GM23338 (cell line): ENCODE measurements around the gene TRAF2. TPM values are rescaled to one million over a fixed set of nuclear protein-coding genes. Genes with fewer than 3 reads are reported as not detected.
A peak's percentile ranks its signal among the peaks of the same experiment; 100 is the strongest.

Source experiments
- ATAC-seq: fragments of 200-7000 bp; cut with Tn5 transposase; 3 replicates; pipeline ENCODE4 v1.9.1; 2020
- DNase-seq: peaks from one replicate; pipeline ENCODE4 v3.0.0-alpha.2; 2015; ENCODE audit warnings: low spot score
- H2AFZ ChIP-seq: fragments of 200-600 bp; sonication (generic); 2 replicates; pipeline ENCODE4 v1.8.0; 2016; ENCODE audit warnings: antibody characterized with exemption, mild to moderate bottlenecking, moderate library complexity
- H3F3A ChIP-seq: fragments of 200-600 bp; sonication (generic); replicated peaks from 2 replicates; pipeline ENCODE4 v1.8.0; 2017; ENCODE audit warnings: antibody characterized with exemption, mixed run types, low read depth
- H3K27ac ChIP-seq: fragments of 200-600 bp; sonication (generic); 2 replicates; pipeline ENCODE4 v1.6.1; 2016; ENCODE audit warnings: low read depth
- H3K27me3 ChIP-seq: fragments of 200-600 bp; sonication (generic); 2 replicates; pipeline ENCODE4 v1.8.0; 2016; ENCODE audit warnings: mild to moderate bottlenecking, mixed run types, moderate library complexity; ENCODE audit not compliant: insufficient read depth
- H3K36me3 ChIP-seq: fragments of 200-600 bp; sonication (generic); 2 replicates; pipeline ENCODE4 v1.8.0; 2016; ENCODE audit warnings: mild to moderate bottlenecking; ENCODE audit not compliant: insufficient read depth
- H3K4me1 ChIP-seq: fragments of 200-600 bp; sonication (generic); 2 replicates; pipeline ENCODE4 v1.8.0; 2016; ENCODE audit warnings: mild to moderate bottlenecking, moderate library complexity; ENCODE audit not compliant: insufficient read depth
- H3K4me2 ChIP-seq: fragments of 200-600 bp; sonication (generic); 2 replicates; pipeline ENCODE4 v1.7.1; 2017; ENCODE audit warnings: mixed run types
- H3K4me3 ChIP-seq: fragments of 200-600 bp; sonication (generic); 2 replicates; pipeline ENCODE4 v1.6.1; 2016; ENCODE audit warnings: mixed run types
- H3K79me2 ChIP-seq: fragments of 200-600 bp; sonication (generic); replicated peaks from 2 replicates; pipeline ENCODE4 v1.8.0; 2017; ENCODE audit warnings: mild to moderate bottlenecking; ENCODE audit not compliant: insufficient read depth
- H3K9me2 ChIP-seq: fragments of 200-600 bp; sonication (generic); 2 replicates; pipeline ENCODE4 v1.8.0; 2017; ENCODE audit not compliant: insufficient read depth
- H4K20me1 ChIP-seq: fragments of 200-600 bp; sonication (generic); replicated peaks from 2 replicates; pipeline ENCODE4 v1.8.0; 2017; ENCODE audit warnings: mild to moderate bottlenecking; ENCODE audit not compliant: insufficient read depth
- H3K27ac Mint-ChIP-seq: 2 replicates; pipeline ENCODE4 v1.8.0; 2020; ENCODE audit warnings: inconsistent platforms, mild to moderate bottlenecking, moderate library complexity, mixed read lengths
- H3K27me3 Mint-ChIP-seq: 3 replicates; pipeline ENCODE4 v1.8.0; 2022; ENCODE audit warnings: low read depth, mild to moderate bottlenecking, moderate library complexity, mixed read lengths, inconsistent platforms; ENCODE audit not compliant: insufficient read depth, poor library complexity
- H3K36me3 Mint-ChIP-seq: 3 replicates; pipeline ENCODE4 v1.8.0; 2021; ENCODE audit warnings: low read depth, mild to moderate bottlenecking, inconsistent platforms, moderate library complexity, mixed read lengths
- H3K4me1 Mint-ChIP-seq: 3 replicates; pipeline ENCODE4 v1.8.0; 2020; ENCODE audit warnings: mild to moderate bottlenecking, inconsistent platforms, mixed read lengths
- H3K4me3 Mint-ChIP-seq: 3 replicates; pipeline ENCODE4 v1.8.0; 2021; ENCODE audit warnings: moderate library complexity, mild to moderate bottlenecking, inconsistent platforms, mixed read lengths
- H3K9me3 Mint-ChIP-seq: 3 replicates; pipeline ENCODE4 v1.8.0; 2020; ENCODE audit warnings: moderate library complexity, mild to moderate bottlenecking, inconsistent platforms, mixed read lengths
- CREB1 ChIP-seq: fragments of 250-450 bp; sonication (Bioruptor Pico); IDR thresholded peaks from 2 replicates; pipeline ENCODE4 v1.5.0; 2020; ENCODE audit warnings: low read depth, mild to moderate bottlenecking, moderate library complexity
- CTCF ChIP-seq, 2 experiments: fragments of 200-600 bp in 1 of 2; sonication (generic) in 1 of 2; conservative IDR thresholded peaks; 2 replicates each; pipeline versions ENCODE4 v1.5.1 to v1.6.1; 2016 to 2017; ENCODE audit warnings: antibody characterized with exemption in 2 of 2, low read depth in 2 of 2, mild to moderate bottlenecking in 2 of 2, moderate library complexity in 1 of 2
- EZH2 ChIP-seq: fragments of 200-600 bp; sonication (generic); IDR thresholded peaks from one replicate; pipeline ENCODE4 v1.8.0; 2017; ENCODE audit warnings: antibody characterized with exemption, mild to moderate bottlenecking, low read depth; ENCODE audit not compliant: unreplicated experiment
- EZH2phosphoT487 ChIP-seq: fragments of 200-600 bp; sonication (generic); IDR thresholded peaks from one replicate; pipeline ENCODE4 v1.8.1; 2018; ENCODE audit warnings: antibody characterized with exemption; ENCODE audit not compliant: unreplicated experiment
- JUNB ChIP-seq: IDR thresholded peaks from one replicate; pipeline ENCODE4 v1.6.1; 2016; ENCODE audit warnings: antibody characterized with exemption; ENCODE audit not compliant: unreplicated experiment
- NANOG ChIP-seq: IDR thresholded peaks from 2 replicates; pipeline ENCODE4 v1.6.1; 2016; ENCODE audit warnings: antibody characterized with exemption, borderline replicate concordance
- POLR2AphosphoS5 ChIP-seq: IDR thresholded peaks from 2 replicates; pipeline ENCODE4 v1.6.1; 2016; ENCODE audit warnings: antibody characterized with exemption, low read depth
- STAT1 ChIP-seq: IDR thresholded peaks from one replicate; pipeline ENCODE4 v1.6.1; 2016; ENCODE audit warnings: antibody characterized with exemption; ENCODE audit not compliant: unreplicated experiment
- ZNF114 ChIP-seq: fragments of 250-450 bp; sonication (Bioruptor Pico); IDR thresholded peaks from 2 replicates; pipeline ENCODE4 v1.5.0; 2020; ENCODE audit warnings: mild to moderate bottlenecking, moderate library complexity
- ZNF331 ChIP-seq: fragments of 250-450 bp; sonication (Bioruptor Pico); IDR thresholded peaks from 2 replicates; pipeline ENCODE4 v1.5.0; 2020; ENCODE audit warnings: low read depth, mild to moderate bottlenecking, moderate library complexity
- polyA plus RNA-seq: library from polyadenylated mRNA; unstranded; fragments of >200 nt; fragmentation: Nextera tagmentation; extraction: Ambion mirVana; gene quantifications from 2 replicates; pipeline ENCODE4 v1.2.1, GENCODE V29; 2016
- total RNA-seq: library from RNA; depleted of rRNA; stranded (reverse); fragments of >200 nt; shearing (Covaris generic); gene quantifications from 2 replicates; pipeline ENCODE4 v1.2.3, GENCODE V29; 2014
- TF ChIP-seq, protein P1 (sequence below): fragments of 250-450 bp; sonication (Bioruptor Pico); IDR thresholded peaks from 2 replicates; pipeline ENCODE4 v1.5.0; 2020; ENCODE audit warnings: mild to moderate bottlenecking, moderate library complexity
- TF ChIP-seq, protein P2 (sequence below): IDR thresholded peaks from 2 replicates; pipeline ENCODE4 v1.6.1; 2016; ENCODE audit warnings: antibody characterized with exemption
- TF ChIP-seq, protein P3 (sequence below): IDR thresholded peaks from one replicate; pipeline ENCODE4 v1.6.1; 2018; ENCODE audit warnings: antibody characterized with exemption; ENCODE audit not compliant: unreplicated experiment

The TRAF2 gene
- total and polyA plus RNA-seq, 2 experiments from 2014 or later: 25.4 to 39.9 TPM

DNA sequence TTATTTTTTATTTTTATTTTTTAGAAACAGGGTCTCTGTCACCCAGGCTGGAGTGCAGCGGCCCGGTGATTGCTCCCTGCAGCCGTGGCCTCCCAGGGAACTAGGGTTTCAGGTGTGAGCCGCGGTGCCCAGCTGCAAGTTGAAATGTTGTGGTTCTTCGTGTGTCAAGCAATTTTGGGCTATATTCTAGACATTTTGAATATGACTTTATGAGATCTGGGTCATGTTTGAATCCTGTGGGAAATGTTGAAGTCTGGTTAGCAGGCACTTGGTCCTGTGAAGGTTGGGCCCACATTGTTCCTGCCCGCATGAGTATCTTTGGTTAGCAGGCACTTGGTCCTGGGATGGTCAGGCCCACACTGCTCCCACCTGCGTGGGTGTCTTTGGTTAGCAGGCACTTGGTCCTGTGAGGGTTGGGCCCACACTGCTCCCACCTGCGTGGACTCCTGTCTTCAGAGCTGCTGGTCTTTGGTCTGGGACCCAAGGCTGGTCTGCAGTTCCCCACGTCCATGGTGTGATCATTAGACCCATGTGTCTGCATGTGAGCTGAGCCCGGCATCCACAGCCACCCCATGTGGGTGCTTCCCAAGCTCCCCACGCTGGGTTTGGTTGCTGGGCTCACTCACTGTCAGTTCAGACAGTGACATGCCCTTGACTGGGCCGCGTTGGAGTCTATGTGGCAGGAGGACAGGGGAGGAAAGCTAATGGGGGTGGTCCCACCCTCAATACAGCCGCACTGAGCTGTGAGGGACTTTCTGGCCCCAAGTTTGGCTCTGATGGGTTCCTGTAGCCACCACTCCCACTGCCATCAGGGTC is 51.1 kb downstream of the TRAF2 start:
- Mint-ChIP-seq H3K4me3 (no peak overlapping the region), H3K9me3 (no peaks in the 10 kb centered on the region; the same call in 2 of the 3 replicates), H3K4me1 (peaks cover 11% of the 10 kb centered on the region), H3K36me3 (peaks cover 54% of the 10 kb centered on the region), H3K27me3 (peaks cover 8% of the 10 kb centered on the region), H3K27ac (peak overlapping the region; percentile 56; the same call in 1 of the 2 replicates)
- no peak for TF ChIP-seq CTCF (conservative IDR thresholded peaks at IDR 0.05; ENCODE audit: low read depth in 2 of 2)
- no peak for TF ChIP-seq EZH2phosphoT487
- no peak for TF ChIP-seq ZNF331 (CRISPR knock-in tag)
- TF ChIP-seq NANOG: no peak
- TF ChIP-seq, protein P1, sequence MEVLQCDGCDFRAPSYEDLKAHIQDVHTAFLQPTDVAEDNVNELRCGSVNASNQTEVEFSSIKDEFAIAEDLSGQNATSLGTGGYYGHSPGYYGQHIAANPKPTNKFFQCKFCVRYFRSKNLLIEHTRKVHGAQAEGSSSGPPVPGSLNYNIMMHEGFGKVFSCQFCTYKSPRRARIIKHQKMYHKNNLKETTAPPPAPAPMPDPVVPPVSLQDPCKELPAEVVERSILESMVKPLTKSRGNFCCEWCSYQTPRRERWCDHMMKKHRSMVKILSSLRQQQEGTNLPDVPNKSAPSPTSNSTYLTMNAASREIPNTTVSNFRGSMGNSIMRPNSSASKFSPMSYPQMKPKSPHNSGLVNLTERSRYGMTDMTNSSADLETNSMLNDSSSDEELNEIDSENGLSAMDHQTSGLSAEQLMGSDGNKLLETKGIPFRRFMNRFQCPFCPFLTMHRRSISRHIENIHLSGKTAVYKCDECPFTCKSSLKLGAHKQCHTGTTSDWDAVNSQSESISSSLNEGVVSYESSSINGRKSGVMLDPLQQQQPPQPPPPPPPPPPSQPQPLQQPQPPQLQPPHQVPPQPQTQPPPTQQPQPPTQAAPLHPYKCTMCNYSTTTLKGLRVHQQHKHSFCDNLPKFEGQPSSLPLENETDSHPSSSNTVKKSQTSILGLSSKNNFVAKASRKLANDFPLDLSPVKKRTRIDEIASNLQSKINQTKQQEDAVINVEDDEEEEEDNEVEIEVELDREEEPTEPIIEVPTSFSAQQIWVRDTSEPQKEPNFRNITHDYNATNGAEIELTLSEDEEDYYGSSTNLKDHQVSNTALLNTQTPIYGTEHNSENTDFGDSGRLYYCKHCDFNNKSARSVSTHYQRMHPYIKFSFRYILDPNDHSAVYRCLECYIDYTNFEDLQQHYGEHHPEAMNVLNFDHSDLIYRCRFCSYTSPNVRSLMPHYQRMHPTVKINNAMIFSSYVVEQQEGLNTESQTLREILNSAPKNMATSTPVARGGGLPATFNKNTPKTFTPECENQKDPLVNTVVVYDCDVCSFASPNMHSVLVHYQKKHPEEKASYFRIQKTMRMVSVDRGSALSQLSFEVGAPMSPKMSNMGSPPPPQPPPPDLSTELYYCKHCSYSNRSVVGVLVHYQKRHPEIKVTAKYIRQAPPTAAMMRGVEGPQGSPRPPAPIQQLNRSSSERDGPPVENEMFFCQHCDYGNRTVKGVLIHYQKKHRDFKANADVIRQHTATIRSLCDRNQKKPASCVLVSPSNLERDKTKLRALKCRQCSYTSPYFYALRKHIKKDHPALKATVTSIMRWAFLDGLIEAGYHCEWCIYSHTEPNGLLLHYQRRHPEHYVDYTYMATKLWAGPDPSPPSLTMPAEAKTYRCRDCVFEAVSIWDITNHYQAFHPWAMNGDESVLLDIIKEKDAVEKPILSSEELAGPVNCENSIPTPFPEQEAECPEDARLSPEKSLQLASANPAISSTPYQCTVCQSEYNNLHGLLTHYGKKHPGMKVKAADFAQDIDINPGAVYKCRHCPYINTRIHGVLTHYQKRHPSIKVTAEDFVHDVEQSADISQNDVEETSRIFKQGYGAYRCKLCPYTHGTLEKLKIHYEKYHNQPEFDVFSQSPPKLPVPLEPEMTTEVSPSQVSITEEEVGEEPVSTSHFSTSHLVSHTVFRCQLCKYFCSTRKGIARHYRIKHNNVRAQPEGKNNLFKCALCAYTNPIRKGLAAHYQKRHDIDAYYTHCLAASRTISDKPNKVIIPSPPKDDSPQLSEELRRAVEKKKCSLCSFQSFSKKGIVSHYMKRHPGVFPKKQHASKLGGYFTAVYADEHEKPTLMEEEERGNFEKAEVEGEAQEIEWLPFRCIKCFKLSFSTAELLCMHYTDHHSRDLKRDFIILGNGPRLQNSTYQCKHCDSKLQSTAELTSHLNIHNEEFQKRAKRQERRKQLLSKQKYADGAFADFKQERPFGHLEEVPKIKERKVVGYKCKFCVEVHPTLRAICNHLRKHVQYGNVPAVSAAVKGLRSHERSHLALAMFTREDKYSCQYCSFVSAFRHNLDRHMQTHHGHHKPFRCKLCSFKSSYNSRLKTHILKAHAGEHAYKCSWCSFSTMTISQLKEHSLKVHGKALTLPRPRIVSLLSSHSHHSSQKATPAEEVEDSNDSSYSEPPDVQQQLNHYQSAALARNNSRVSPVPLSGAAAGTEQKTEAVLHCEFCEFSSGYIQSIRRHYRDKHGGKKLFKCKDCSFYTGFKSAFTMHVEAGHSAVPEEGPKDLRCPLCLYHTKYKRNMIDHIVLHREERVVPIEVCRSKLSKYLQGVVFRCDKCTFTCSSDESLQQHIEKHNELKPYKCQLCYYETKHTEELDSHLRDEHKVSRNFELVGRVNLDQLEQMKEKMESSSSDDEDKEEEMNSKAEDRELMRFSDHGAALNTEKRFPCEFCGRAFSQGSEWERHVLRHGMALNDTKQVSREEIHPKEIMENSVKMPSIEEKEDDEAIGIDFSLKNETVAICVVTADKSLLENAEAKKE: no peak
- no peak for TF ChIP-seq EZH2
- no peak for TF ChIP-seq STAT1
- TF ChIP-seq ZNF114 (CRISPR knock-in tag): no peak
- TF ChIP-seq, protein P2, sequence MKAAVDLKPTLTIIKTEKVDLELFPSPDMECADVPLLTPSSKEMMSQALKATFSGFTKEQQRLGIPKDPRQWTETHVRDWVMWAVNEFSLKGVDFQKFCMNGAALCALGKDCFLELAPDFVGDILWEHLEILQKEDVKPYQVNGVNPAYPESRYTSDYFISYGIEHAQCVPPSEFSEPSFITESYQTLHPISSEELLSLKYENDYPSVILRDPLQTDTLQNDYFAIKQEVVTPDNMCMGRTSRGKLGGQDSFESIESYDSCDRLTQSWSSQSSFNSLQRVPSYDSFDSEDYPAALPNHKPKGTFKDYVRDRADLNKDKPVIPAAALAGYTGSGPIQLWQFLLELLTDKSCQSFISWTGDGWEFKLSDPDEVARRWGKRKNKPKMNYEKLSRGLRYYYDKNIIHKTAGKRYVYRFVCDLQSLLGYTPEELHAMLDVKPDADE: no peak
- TF ChIP-seq, protein P3, sequence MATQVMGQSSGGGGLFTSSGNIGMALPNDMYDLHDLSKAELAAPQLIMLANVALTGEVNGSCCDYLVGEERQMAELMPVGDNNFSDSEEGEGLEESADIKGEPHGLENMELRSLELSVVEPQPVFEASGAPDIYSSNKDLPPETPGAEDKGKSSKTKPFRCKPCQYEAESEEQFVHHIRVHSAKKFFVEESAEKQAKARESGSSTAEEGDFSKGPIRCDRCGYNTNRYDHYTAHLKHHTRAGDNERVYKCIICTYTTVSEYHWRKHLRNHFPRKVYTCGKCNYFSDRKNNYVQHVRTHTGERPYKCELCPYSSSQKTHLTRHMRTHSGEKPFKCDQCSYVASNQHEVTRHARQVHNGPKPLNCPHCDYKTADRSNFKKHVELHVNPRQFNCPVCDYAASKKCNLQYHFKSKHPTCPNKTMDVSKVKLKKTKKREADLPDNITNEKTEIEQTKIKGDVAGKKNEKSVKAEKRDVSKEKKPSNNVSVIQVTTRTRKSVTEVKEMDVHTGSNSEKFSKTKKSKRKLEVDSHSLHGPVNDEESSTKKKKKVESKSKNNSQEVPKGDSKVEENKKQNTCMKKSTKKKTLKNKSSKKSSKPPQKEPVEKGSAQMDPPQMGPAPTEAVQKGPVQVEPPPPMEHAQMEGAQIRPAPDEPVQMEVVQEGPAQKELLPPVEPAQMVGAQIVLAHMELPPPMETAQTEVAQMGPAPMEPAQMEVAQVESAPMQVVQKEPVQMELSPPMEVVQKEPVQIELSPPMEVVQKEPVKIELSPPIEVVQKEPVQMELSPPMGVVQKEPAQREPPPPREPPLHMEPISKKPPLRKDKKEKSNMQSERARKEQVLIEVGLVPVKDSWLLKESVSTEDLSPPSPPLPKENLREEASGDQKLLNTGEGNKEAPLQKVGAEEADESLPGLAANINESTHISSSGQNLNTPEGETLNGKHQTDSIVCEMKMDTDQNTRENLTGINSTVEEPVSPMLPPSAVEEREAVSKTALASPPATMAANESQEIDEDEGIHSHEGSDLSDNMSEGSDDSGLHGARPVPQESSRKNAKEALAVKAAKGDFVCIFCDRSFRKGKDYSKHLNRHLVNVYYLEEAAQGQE: no peak
- TF ChIP-seq POLR2AphosphoS5: no peak
- TF ChIP-seq JUNB: no peak
- no peak for TF ChIP-seq CREB1 (CRISPR knock-in tag)
- no peak overlapping the region for H3K27ac ChIP-seq
- peaks cover 11% of the 10 kb centered on the region; the same call in 1 of the 2 replicates for H3F3A ChIP-seq
- H2AFZ ChIP-seq: no peak overlapping the region
- H3K9me2 ChIP-seq: no peaks in the 10 kb centered on the region; the same call in 1 of the 2 replicates
- peaks cover 12% of the 10 kb centered on the region for H4K20me1 ChIP-seq
- no peak overlapping the region for H3K4me2 ChIP-seq
- no peaks in the 10 kb centered on the region for H3K36me3 ChIP-seq
- H3K4me1 ChIP-seq: no peaks in the 10 kb centered on the region
- no peaks in the 10 kb centered on the region for H3K27me3 ChIP-seq
- no peak overlapping the region for H3K4me3 ChIP-seq
- DNase-seq (no peak), ATAC-seq (no peak)
- 0 out of 2 replicates have a peak, but pooled peaks cover 8% of the 10 kb centered on the region for H3K79me2 ChIP-seq
